RWPE1 (cell line): Measurements from ENCODE around the gene IMMP2L.

ENCODE experiments used
- CTCF ChIA-PET: fragments of 350-600 bp; sonication (Branson Sonifier 250); formaldehyde crosslinking; extraction: SDS; loops from one replicate; lab custom pipeline; 2021; lab: Yijun Ruan, JAX
- POLR2A ChIA-PET: fragments of 400-600 bp; formaldehyde crosslinking; extraction: SDS; loops from one replicate; lab custom pipeline; 2020; ENCODE audit warnings: antibody characterized with exemption; ENCODE audit not compliant: low non-redundant PET; lab: Yijun Ruan, JAX
- DNase-seq: peaks from one replicate; pipeline ENCODE4 v3.0.0; 2012; ENCODE audit warnings: low spot score
- H3K27ac ChIP-seq: fragments of 450-650 bp; 2 replicates; pipeline ENCODE4 v1.5.1; 2017
- TF ChIP-seq, protein P1 (sequence below): fragments of 450-650 bp; conservative IDR thresholded peaks from 2 replicates; pipeline ENCODE4 v1.5.1; 2017; ENCODE audit warnings: low read depth, mild to moderate bottlenecking

IMMP2L gene

DNA sequence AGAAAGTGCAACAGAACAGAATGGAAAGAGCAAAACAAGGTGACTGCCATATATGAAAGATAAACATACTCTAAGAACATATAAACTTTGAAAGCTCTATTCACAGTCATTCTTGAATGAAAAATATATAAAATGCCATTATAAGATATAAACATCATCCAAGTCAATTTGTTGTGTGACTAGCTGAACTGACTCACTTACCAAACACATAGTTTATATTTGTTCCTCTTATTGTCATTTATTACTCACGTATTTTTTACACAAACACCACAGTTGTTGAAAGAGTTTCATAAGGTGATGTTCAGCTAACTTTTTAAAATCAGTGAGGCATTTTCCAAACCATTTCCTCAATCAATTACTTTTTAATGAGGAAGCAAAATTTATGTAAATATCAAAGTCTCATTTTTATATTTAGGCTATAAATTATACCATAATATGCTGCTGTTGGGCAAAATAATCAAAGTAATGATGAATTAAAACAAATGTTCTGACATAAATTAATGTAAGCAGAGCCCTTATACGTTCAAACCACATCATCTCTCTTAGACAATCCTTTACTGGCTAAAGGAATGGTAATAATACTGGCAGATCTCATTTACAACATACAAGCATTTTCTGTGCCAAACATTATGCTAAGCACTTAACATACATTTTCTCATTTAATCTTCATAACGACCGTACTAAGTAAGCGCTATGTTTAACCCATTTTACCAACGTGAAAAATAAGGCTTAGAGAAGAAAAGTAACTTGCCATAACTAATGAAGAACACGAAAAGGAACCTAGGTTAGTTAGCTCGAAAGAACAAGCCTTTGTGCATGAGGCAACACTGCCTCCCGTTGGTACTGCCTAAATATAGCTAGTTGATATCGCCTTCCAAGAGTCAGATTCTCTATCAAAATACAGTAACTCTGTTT lies 464.0 kb downstream of the IMMP2L start:
- ChIA-PET CTCF (interaction anchor here (0.8 to 1.0 kb wide), 2 partner anchors 14 to 638 kb away, joined by 3 read pairs; no protein-coding TSS in a partner anchor), POLR2A (no interaction called here)
- no peak for DNase-seq
- TF ChIP-seq, protein P1, sequence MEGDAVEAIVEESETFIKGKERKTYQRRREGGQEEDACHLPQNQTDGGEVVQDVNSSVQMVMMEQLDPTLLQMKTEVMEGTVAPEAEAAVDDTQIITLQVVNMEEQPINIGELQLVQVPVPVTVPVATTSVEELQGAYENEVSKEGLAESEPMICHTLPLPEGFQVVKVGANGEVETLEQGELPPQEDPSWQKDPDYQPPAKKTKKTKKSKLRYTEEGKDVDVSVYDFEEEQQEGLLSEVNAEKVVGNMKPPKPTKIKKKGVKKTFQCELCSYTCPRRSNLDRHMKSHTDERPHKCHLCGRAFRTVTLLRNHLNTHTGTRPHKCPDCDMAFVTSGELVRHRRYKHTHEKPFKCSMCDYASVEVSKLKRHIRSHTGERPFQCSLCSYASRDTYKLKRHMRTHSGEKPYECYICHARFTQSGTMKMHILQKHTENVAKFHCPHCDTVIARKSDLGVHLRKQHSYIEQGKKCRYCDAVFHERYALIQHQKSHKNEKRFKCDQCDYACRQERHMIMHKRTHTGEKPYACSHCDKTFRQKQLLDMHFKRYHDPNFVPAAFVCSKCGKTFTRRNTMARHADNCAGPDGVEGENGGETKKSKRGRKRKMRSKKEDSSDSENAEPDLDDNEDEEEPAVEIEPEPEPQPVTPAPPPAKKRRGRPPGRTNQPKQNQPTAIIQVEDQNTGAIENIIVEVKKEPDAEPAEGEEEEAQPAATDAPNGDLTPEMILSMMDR, result no peak
- H3K27ac ChIP-seq, result no peak overlapping the region

DNA sequence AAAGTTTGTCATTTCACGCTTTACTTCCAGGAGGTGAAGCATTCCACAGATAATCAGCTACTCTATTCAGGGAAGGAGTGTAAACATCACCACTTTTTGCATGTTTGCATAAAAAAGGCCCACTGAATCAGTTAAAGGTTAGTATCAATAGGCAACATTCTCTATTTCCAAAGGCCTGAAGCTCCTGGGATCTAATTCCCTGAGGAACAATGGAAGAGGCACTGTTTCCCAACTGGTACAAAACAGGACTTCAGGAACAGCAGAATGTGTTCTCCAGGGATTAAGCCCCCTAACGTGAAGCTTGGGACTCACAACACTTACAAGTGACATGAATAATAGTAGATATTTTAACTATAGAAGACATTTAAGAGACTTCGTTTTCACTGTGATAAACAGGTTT lies 465.3 kb downstream of the IMMP2L start:
- H3K27ac ChIP-seq, result no peak overlapping the region
- TF ChIP-seq, protein P1, result no peak
- POLR2A ChIA-PET, result no interaction called here
- DNase-seq, result no peak
- CTCF ChIA-PET, result interaction anchor here (0.6 kb wide), 1 partner anchor 30 kb away, joined by 3 read pairs; no protein-coding TSS in a partner anchor

DNA sequence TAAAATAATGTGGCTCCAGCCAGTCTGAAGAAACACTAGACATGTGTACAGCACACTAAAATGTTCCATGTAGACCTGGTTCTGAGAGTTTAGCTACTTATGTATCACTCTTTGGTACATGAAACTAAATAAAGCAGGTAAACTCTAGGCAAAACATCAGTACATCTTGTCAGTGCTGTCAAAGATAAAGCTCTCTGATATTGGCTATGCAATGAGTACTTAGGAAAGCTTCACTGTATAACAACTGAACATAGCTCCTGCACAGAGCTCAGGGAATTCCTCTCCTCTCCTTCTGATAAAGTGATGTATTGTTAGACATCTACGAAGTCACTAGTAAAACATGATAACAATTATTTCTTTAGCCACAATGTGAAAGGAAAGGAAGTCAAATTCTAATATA lies 467.9 kb downstream of the IMMP2L start:
- no peak overlapping the region for H3K27ac ChIP-seq
- TF ChIP-seq, protein P1, result no peak
- ChIA-PET POLR2A (no interaction called here), CTCF (interaction anchor here (0.6 kb wide), 2 partner anchors 742 to 942 kb away, joined by 3 to 4 read pairs; no protein-coding TSS in a partner anchor)
- no peak for DNase-seq

DNA sequence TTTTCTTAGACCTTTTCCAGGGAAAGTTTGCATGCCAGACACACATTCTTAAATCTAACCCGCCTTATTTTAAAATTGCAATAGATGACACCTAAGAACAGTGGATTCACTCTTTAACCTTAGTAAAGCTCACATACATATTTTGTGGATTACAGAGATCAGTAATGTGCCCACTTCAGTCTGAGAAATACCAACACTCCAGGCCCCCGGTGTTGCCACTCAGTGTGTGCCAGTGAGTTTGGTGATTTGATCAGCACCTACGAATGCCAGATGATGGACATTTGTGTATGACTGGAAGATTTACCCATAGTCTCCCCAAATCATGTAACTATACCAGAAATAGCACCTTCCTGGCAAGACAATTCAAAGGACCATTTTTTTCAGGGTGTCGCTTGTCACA lies 468.8 kb downstream of the IMMP2L start:
- CTCF ChIA-PET, result no interaction called here
- no peak overlapping the region for H3K27ac ChIP-seq

DNA sequence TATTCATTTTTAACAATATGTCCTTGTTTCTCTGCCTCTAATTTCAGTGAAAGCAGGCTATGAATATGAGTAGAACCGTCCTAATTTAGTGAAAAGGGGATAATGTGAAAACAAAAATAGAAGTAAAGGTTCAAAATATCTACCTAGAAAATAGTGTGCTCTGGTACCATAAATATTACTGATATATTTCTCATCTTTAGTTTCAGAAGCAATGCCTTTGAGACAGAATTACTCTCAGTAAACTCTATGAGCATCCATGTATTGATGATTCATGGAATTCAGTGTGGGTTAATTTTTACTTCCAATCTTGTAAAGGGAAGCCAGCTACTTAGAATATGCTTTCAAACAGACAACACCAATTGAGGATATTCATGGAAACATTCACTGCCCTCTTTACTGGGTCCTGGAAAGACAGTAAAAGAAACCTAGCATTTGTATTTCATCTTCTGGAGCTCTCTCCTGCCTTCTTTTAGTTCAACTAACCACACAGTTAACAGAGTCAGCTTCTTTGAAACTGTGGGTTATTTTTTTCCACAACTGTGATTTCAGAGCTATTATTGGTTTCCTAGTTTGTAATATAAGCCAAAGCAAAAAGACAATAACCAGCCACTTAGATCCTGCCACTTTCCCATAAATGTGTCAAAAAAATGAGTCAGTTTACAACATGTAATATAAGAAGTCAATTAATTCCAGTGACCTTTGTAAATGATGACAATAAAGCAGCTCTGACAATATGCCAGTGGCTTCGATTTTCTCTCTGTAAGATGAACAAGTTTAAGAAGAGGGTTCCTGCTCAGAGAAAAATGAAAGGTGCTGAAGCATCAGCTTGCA lies 469.7 kb downstream of the IMMP2L start:
- TF ChIP-seq, protein P1, result no peak
- ChIA-PET CTCF (interaction anchor here (0.6 kb wide), 1 partner anchor 369 kb away, joined by 3 read pairs; no protein-coding TSS in a partner anchor), POLR2A (no interaction called here)
- no peak for DNase-seq
- H3K27ac ChIP-seq, result no peak overlapping the region

More for the DNA sequence above, 468.8 kb downstream of the IMMP2L start:
- TF ChIP-seq, protein P1, result no peak
- POLR2A ChIA-PET, result no interaction called here
- DNase-seq, result no peak
